Measurements from ENCODE around the gene WWC2. TPM values are rescaled to one million over a fixed set of nuclear protein-coding genes. Genes with fewer than 3 reads are reported as not detected.

WWC2 gene
- total RNA-seq, 1 donor from 2014 or later, result 0.47 TPM

DNA sequence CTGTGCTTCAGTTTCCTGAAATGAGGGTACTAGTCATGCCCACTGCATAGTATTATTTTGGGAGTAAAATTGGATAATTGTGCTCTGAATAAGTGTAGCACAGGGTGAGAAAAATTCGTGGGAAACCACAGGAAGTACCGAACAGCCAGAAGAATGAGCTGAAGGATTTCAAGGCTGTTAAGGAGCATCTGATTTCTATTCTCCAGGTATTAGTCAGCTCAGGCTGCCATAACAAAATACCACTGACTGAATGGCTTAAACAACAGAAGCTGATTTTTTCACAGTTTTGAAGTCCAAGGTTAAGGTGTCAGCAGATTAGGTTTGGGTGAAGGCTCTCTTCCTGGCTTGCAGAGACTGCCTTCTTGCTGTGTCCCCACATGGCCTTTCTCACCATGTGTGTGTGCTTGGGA lies 41.9 kb downstream of the WWC2 start:
- intact Hi-C loops (cut with micrococcal nuclease), result no loop called here
- Mint-ChIP-seq H3K27ac (no peak overlapping the region), H3K9me3 (no peaks in the 10 kb centered on the region), H3K4me3 (no peak overlapping the region), H3K4me1 (no peaks in the 10 kb centered on the region), H3K36me3 (ENCODE audit: low read depth) (no peaks in the 10 kb centered on the region), H3K27me3 (peaks cover 5% of the 10 kb centered on the region)
- POLR2A ChIA-PET, result no interaction called here
- DNase-seq (no peak), ATAC-seq (ENCODE audit: low read depth) (no peak)
- TF ChIP-seq, protein P1, sequence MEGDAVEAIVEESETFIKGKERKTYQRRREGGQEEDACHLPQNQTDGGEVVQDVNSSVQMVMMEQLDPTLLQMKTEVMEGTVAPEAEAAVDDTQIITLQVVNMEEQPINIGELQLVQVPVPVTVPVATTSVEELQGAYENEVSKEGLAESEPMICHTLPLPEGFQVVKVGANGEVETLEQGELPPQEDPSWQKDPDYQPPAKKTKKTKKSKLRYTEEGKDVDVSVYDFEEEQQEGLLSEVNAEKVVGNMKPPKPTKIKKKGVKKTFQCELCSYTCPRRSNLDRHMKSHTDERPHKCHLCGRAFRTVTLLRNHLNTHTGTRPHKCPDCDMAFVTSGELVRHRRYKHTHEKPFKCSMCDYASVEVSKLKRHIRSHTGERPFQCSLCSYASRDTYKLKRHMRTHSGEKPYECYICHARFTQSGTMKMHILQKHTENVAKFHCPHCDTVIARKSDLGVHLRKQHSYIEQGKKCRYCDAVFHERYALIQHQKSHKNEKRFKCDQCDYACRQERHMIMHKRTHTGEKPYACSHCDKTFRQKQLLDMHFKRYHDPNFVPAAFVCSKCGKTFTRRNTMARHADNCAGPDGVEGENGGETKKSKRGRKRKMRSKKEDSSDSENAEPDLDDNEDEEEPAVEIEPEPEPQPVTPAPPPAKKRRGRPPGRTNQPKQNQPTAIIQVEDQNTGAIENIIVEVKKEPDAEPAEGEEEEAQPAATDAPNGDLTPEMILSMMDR (IDR thresholded peaks at IDR 0.05), result no peak
- CTCF ChIA-PET, result no interaction called here

DNA sequence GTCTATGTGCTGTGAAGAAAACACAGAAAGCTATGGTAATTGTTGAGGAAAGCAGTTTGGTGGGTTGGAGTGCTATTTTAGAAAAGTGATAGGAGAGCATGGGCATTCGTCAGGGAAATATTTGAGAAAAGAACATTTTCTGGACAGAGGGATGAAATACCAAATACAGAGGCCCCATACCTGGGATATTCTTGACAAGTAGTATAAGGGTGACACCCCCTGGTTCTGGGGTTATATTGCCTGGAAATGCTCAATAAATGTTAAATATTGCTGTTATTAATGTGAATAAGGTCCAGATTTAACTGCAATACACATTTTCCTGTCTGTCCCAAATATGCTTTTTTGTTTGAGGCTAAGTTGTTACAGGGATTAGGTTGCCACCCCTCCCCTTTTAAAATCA lies 42.9 kb downstream of the WWC2 start:
- H3K4me1 Mint-ChIP-seq, result no peaks in the 10 kb centered on the region
- TF ChIP-seq, protein P1 (IDR thresholded peaks at IDR 0.05), result no peak
- CTCF ChIA-PET, result no interaction called here
- H3K36me3 Mint-ChIP-seq (ENCODE audit: low read depth), result no peaks in the 10 kb centered on the region
- POLR2A ChIA-PET, result no interaction called here
- ATAC-seq (ENCODE audit: low read depth) (no peak), DNase-seq (no peak)
- H3K27me3 Mint-ChIP-seq, result peaks cover 4% of the 10 kb centered on the region
- intact Hi-C loops (cut with micrococcal nuclease), result no loop called here
- H3K27ac Mint-ChIP-seq, result no peak overlapping the region
- H3K4me3 Mint-ChIP-seq, result no peak overlapping the region
- H3K9me3 Mint-ChIP-seq, result no peaks in the 10 kb centered on the region

DNA sequence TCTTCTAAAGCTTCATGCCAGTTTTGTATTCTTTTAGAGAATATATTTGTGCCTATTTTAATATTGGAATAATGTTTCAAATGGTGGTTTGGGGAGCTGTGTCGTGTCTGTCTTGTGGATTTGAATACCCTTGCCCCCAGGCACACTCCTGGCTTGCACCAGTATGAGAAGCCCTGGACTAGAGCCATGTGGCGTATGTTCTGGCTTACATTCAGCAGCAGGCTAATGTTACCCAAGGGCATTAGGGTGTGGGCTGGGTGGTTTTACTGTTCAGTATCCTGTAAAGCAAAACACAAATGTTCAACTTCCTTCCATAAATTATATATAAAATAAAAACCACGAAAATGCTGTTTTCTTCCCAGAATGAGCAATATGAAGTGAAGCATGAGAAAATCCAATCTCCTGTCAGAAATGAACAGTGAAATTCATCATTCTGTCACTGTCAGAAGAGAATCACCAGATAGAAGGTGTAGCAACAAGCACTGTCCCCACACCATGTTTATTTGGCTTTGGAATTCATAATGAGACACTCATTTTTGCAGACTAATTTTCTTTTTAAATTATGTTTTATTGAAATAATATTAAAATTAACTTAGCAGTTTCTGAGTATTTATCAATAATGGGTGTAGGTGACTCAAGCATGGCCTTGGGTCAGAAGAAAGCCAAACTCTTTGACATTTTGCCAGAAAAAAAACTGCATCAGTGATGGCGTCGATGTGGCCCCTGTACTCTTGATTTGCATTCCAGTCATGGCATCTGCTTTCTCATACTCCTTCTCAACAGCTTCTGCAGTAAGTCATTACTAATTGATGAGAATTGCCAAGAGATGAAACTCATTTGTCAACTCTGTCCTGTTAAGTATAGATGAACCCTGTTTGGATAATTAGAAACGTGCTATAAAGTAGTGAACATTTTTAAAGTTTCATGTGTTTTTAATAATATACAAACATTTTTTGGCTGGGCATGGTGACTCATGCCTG lies 43.8 kb downstream of the WWC2 start:
- DNase-seq (no peak), ATAC-seq (ENCODE audit: low read depth) (no peak)
- H3K4me3 Mint-ChIP-seq, result no peak overlapping the region
- intact Hi-C loops (cut with micrococcal nuclease), result no loop called here
- no peaks in the 10 kb centered on the region for H3K9me3 Mint-ChIP-seq
- H3K27me3 Mint-ChIP-seq, result peaks cover 4% of the 10 kb centered on the region
- no peaks in the 10 kb centered on the region for H3K4me1 Mint-ChIP-seq
- ChIA-PET POLR2A (no interaction called here), CTCF (no interaction called here)
- H3K27ac Mint-ChIP-seq, result no peak overlapping the region
- TF ChIP-seq, protein P1 (IDR thresholded peaks at IDR 0.05), result no peak
- H3K36me3 Mint-ChIP-seq (ENCODE audit: low read depth), result no peaks in the 10 kb centered on the region

DNA sequence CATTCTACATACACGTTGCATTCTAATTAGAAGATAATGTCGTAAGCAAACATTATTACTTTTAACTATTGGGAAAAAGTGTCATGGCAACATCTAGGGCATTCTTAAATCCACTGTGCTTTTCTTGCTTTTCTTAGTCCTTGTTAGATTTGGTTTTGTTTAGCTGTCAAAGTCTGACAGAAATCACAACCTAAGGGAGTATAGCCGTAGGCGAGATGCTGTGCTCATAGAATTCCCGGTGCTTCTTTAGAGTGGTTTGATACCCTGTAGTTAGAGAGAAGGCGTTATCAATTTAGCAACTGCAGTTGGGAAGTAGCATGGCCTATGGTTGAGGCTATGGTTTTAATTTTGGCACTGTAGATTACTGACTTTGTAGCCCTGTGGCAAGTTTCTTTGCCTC lies 45.7 kb downstream of the WWC2 start:
- CTCF ChIA-PET, result no interaction called here
- ATAC-seq (ENCODE audit: low read depth), result no peak
- H3K36me3 Mint-ChIP-seq (ENCODE audit: low read depth), result no peaks in the 10 kb centered on the region
- no peaks in the 10 kb centered on the region for H3K9me3 Mint-ChIP-seq
- POLR2A ChIA-PET, result no interaction called here
- H3K27me3 Mint-ChIP-seq, result peaks cover 4% of the 10 kb centered on the region
- TF ChIP-seq, protein P1 (IDR thresholded peaks at IDR 0.05), result no peak
- intact Hi-C loops (cut with micrococcal nuclease), result no loop called here
- H3K4me1 Mint-ChIP-seq, result no peaks in the 10 kb centered on the region
- H3K4me3 Mint-ChIP-seq, result no peak overlapping the region
- no peak overlapping the region for H3K27ac Mint-ChIP-seq
- DNase-seq, result no peak

DNA sequence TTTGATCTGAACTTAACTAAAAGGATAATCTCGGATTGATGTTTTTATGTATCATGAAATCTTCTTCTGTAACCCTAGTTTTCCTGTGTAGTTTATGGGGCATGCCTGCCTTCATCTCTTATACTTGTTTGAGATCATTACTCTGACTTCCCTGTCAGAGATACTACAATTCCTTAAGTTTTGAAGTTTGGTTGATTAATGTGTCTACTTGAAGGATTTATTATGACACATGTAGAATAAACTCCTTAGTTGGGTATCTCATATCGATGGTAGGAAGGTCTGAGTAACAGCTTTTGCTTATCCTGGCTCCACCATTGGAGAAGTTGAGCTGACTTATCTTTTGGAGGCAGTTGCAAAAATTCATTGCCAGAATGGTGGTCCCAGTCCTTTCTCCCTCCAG lies 46.7 kb downstream of the WWC2 start:
- CTCF ChIA-PET, result no interaction called here
- TF ChIP-seq, protein P1 (IDR thresholded peaks at IDR 0.05), result no peak

More for the DNA sequence above, 46.7 kb downstream of the WWC2 start:
- DNase-seq (no peak), ATAC-seq (ENCODE audit: low read depth) (no peak)
- intact Hi-C loops (cut with micrococcal nuclease), result no loop called here
- Mint-ChIP-seq H3K9me3 (no peaks in the 10 kb centered on the region), H3K4me1 (no peaks in the 10 kb centered on the region), H3K27me3 (peaks cover 4% of the 10 kb centered on the region), H3K4me3 (no peak overlapping the region), H3K27ac (no peak overlapping the region), H3K36me3 (ENCODE audit: low read depth) (no peaks in the 10 kb centered on the region)
- POLR2A ChIA-PET, result no interaction called here
